ENCODE data around the gene C1QTNF7. TPM values are rescaled to one million over a fixed set of nuclear protein-coding genes. Genes with fewer than 3 reads are reported as not detected.

Gene C1QTNF7
- total RNA-seq, 1 donor from 2014 or later: not detected

DNA sequence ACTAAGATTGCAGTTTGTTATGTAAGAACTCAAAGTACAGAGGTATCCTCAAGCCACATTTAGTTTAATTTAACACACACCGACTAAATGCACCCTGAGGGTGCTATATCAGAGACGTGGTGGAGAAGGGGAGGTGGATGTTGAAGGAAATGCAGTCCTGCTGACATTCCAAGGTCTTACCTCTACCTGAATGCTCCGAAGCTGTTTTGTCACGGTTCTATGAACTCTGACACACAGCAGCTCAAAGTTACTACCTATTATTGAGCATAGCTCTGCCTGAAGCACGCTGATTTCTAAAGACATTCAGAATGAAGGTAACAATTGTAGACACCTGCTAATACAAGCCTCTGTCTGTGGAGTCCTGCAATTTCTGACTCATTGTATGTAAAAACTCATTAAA is 48.6 kb downstream of the C1QTNF7 start:
- DNase-seq (no peak), ATAC-seq (ENCODE audit: low read depth) (no peak)
- TF ChIP-seq, protein P1, sequence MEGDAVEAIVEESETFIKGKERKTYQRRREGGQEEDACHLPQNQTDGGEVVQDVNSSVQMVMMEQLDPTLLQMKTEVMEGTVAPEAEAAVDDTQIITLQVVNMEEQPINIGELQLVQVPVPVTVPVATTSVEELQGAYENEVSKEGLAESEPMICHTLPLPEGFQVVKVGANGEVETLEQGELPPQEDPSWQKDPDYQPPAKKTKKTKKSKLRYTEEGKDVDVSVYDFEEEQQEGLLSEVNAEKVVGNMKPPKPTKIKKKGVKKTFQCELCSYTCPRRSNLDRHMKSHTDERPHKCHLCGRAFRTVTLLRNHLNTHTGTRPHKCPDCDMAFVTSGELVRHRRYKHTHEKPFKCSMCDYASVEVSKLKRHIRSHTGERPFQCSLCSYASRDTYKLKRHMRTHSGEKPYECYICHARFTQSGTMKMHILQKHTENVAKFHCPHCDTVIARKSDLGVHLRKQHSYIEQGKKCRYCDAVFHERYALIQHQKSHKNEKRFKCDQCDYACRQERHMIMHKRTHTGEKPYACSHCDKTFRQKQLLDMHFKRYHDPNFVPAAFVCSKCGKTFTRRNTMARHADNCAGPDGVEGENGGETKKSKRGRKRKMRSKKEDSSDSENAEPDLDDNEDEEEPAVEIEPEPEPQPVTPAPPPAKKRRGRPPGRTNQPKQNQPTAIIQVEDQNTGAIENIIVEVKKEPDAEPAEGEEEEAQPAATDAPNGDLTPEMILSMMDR (IDR thresholded peaks at IDR 0.05): no peak
- H3K36me3 Mint-ChIP-seq (ENCODE audit: low read depth): no peaks in the 10 kb centered on the region
- no peaks in the 10 kb centered on the region for H3K27me3 Mint-ChIP-seq
- H3K4me1 Mint-ChIP-seq: no peaks in the 10 kb centered on the region
- no peak overlapping the region for H3K27ac Mint-ChIP-seq
- ChIA-PET POLR2A (no interaction called here), CTCF (no interaction called here)
- no peaks in the 10 kb centered on the region for H3K9me3 Mint-ChIP-seq
- no peak overlapping the region for H3K4me3 Mint-ChIP-seq
- intact Hi-C loops (cut with micrococcal nuclease): no loop called here

DNA sequence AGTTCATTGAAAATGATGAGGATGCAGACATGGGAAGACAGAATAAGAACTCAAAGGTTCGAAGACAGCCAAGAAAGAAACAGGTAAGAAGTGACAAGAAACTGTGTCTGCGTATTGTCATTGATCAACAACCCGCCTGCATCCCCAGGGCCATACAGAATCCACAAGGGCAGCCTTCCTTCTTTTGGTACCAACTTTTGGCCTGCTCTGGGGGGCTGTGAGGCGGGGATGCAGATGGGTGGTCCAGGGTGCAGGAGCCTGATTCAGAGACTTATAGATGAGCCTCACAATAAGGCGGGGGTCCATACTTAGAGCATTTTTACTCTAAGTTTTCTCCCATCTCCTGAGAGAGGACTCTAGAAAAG is 50.9 kb downstream of the C1QTNF7 start:
- H3K4me3 Mint-ChIP-seq: no peak overlapping the region
- ATAC-seq (ENCODE audit: low read depth): no peak
- no peak for DNase-seq
- intact Hi-C loops (cut with micrococcal nuclease): loop anchor here (1.0 kb wide), 1 partner anchor 172 kb away; no protein-coding TSS in a partner anchor
- H3K36me3 Mint-ChIP-seq (ENCODE audit: low read depth): no peaks in the 10 kb centered on the region
- TF ChIP-seq, protein P1 (IDR thresholded peaks at IDR 0.05): no peak
- H3K27ac Mint-ChIP-seq: no peak overlapping the region
- H3K4me1 Mint-ChIP-seq: no peaks in the 10 kb centered on the region
- ChIA-PET POLR2A (no interaction called here), CTCF (interaction anchor here (0.8 kb wide), 1 partner anchor 477 kb away, joined by 3 read pairs; no protein-coding TSS in a partner anchor)
- H3K27me3 Mint-ChIP-seq: no peaks in the 10 kb centered on the region
- H3K9me3 Mint-ChIP-seq: no peaks in the 10 kb centered on the region

DNA sequence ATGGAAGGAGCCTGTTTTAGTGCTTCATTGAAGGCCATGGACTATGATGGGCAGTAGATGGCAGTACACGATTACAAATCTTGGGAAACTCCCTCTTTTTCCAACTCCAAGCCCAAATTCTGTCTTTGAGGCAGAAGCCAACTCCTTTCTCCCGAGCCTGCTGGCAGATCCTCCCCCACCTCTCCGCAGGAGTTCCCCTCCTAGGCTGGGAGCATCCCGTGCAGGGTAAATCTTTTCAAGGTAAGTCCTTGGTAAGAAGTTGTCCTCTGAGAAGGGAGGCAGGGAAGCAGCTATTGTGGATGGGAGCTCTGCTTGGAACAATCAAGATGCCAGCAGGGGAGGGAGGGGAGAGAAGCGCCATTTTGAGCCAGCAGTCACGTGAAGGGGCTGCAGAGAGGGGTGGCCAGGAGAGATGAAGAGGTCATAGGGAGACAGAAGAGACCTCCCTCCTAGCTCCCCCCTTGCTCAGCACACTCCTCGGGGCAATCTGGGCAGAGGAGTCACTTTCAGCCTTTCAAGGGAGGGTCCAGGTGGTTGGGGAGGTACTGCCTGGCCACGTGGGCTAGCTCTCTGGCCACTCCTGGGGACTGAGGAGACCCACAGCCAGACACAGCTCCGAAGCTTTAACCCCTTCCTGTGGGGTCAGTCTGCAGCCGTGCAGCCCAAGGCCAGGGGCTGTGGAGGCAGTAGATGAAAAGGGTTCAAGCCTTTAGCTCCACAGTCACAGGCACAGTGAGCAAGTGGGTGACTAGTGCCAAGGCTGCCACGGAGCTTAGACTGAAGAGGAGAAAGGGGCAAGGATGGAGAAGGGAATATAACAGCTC is 51.5 kb downstream of the C1QTNF7 start:
- H3K4me1 Mint-ChIP-seq: no peaks in the 10 kb centered on the region
- no peaks in the 10 kb centered on the region for H3K36me3 Mint-ChIP-seq (ENCODE audit: low read depth)
- H3K4me3 Mint-ChIP-seq: no peak overlapping the region
- intact Hi-C loops (cut with micrococcal nuclease): loop anchor here (1.0 kb wide), 1 partner anchor 171 kb away; no protein-coding TSS in a partner anchor
- POLR2A ChIA-PET: no interaction called here
- CTCF ChIA-PET: interaction anchor here (0.8 kb wide), 1 partner anchor 476 kb away, joined by 3 read pairs; no protein-coding TSS in a partner anchor
- DNase-seq (no peak), ATAC-seq (ENCODE audit: low read depth) (no peak)
- TF ChIP-seq, protein P1 (IDR thresholded peaks at IDR 0.05): no peak
- H3K27me3 Mint-ChIP-seq: no peaks in the 10 kb centered on the region
- H3K9me3 Mint-ChIP-seq: no peaks in the 10 kb centered on the region
- no peak overlapping the region for H3K27ac Mint-ChIP-seq

DNA sequence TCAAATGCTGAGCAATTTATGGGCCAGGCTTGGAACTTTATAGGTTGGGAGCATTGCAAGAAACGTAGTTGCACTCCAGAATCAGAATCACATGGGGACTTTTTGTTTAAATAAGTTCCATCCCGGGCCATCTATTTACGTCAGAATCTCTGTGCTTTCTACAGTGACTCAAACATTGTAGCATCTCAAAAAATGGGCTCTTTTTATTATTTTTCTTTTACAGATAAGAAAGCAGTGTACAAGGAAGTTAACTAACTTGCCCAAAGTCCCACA is 52.0 kb downstream of the C1QTNF7 start:
- Mint-ChIP-seq H3K36me3 (ENCODE audit: low read depth) (no peaks in the 10 kb centered on the region), H3K27me3 (no peaks in the 10 kb centered on the region), H3K27ac (no peak overlapping the region), H3K4me3 (no peak overlapping the region), H3K9me3 (no peaks in the 10 kb centered on the region), H3K4me1 (no peaks in the 10 kb centered on the region)
- no peak for ATAC-seq (ENCODE audit: low read depth)
- CTCF ChIA-PET: no interaction called here
- no peak for DNase-seq
- TF ChIP-seq, protein P1 (IDR thresholded peaks at IDR 0.05): no peak
- intact Hi-C loops (cut with micrococcal nuclease): loop anchor here (1.0 kb wide), 1 partner anchor 170 kb away; no protein-coding TSS in a partner anchor
- POLR2A ChIA-PET: no interaction called here

DNA sequence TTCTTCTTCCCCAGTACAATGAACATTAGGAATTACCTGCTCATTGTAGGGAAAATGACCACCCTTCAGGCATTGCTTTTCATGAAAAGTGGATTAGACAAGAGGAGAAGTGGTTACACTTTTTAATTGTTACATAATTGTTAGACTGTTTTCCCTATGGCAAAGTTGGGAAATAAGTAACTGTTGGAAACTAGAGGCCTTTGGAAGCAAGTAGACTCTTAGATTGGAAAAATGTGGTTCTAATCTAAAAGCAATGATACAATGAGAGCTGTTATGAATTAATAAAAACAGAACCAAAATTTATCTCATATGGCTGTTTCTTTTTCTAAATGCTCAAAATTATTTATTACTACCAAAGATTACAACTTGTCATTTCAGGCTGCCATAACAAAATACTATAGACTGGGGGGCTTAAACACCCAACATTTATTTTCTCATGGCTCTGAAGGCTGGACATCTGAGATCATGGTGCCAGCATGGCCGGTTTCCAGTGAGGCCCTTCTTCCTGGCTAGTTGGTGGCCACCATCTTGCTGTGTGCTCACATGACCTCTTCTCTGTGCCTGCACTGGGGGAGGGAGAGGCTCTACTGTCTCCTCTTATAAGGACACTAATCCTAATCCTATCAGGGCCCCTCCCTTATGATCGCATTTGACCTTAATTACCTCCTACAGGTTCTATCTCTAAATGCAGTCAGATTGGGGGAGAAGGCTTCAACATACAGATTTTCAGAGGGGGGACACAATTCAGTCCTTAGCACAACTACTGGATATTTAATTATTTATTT is 54.3 kb downstream of the C1QTNF7 start:
- no peaks in the 10 kb centered on the region for H3K4me1 Mint-ChIP-seq
- peaks cover 10% of the 10 kb centered on the region for H3K9me3 Mint-ChIP-seq
- ATAC-seq (ENCODE audit: low read depth): no peak
- H3K4me3 Mint-ChIP-seq: no peak overlapping the region
- intact Hi-C loops (cut with micrococcal nuclease): no loop called here
- H3K36me3 Mint-ChIP-seq (ENCODE audit: low read depth): no peaks in the 10 kb centered on the region
- no peak overlapping the region for H3K27ac Mint-ChIP-seq
- ChIA-PET CTCF (no interaction called here), POLR2A (no interaction called here)
- H3K27me3 Mint-ChIP-seq: no peaks in the 10 kb centered on the region
- no peak for DNase-seq
- TF ChIP-seq, protein P1 (IDR thresholded peaks at IDR 0.05): no peak
